Measurements from ENCODE around the gene TBC1D32. TPM values are rescaled to one million over a fixed set of nuclear protein-coding genes. Genes with fewer than 3 reads are reported as not detected.

TBC1D32 gene
- total RNA-seq, 1 experiment from 2014 or later: 5.2 TPM

- peaks cover 12% of the 10 kb centered on the region for H3K9me3 Mint-ChIP-seq
- H3K4me1 Mint-ChIP-seq: no peaks in the 10 kb centered on the region; the same call in 1 of the 2 replicates
- CTCF ChIA-PET: no interaction called here
- ATAC-seq (peak; percentile 68), DNase-seq (ENCODE audit: low spot score) (no peak)
- POLR2A ChIA-PET: no interaction called here
- H3K36me3 Mint-ChIP-seq: peaks cover 8% of the 10 kb centered on the region
- H3K27me3 Mint-ChIP-seq (ENCODE audit: low read depth): no peaks in the 10 kb centered on the region; the same call in 1 of the 2 replicates
- H3K4me3 Mint-ChIP-seq: no peak overlapping the region
- H3K27ac Mint-ChIP-seq: no peak overlapping the region
- no peak for TF ChIP-seq ZNF121 (CRISPR knock-in tag; IDR thresholded peaks at IDR 0.05)
- no peak for TF ChIP-seq ZNF232 (CRISPR knock-in tag; IDR thresholded peaks at IDR 0.05)
Observed at GRCh38 chr6:121105461-121105860, 228.8 kb downstream of the TBC1D32 start.

DNA sequence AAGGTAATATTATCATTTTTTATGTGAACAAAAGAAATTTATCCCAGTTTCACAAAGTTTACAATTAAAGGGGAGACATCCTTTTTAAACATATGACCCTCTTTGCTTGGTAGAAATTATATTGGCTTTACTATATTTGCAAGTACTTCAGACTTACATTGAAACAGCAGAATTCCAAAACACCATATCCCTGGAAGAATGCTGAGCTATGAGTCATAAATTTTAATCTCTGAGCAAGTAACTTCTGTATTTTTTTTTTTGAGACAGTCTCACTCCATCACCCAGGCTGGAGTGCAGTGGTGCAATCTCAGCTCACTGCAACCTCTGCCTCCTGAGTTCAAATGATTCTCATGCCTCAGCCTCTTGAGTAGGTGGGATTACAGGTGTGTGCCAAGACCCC, 240.4 kb downstream of the TBC1D32 start:
- Mint-ChIP-seq H3K4me3 (no peak overlapping the region), H3K27me3 (ENCODE audit: low read depth) (no peaks in the 10 kb centered on the region), H3K4me1 (peaks cover 4% of the 10 kb centered on the region; the same call in 1 of the 2 replicates), H3K9me3 (0 out of 2 replicates have a peak, but pooled peaks cover 3% of the 10 kb centered on the region), H3K36me3 (no peaks in the 10 kb centered on the region; the same call in 1 of the 2 replicates), H3K27ac (no peak overlapping the region)
- ChIA-PET CTCF (no interaction called here), POLR2A (no interaction called here)
- DNase-seq (ENCODE audit: low spot score) (no peak), ATAC-seq (no peak)
- TF ChIP-seq, protein P1, sequence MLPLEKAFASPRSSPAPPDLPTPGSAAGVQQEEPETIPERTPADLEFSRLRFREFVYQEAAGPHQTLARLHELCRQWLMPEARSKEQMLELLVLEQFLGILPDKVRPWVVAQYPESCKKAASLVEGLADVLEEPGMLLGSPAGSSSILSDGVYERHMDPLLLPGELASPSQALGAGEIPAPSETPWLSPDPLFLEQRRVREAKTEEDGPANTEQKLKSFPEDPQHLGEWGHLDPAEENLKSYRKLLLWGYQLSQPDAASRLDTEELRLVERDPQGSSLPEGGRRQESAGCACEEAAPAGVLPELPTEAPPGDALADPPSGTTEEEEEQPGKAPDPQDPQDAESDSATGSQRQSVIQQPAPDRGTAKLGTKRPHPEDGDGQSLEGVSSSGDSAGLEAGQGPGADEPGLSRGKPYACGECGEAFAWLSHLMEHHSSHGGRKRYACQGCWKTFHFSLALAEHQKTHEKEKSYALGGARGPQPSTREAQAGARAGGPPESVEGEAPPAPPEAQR (CRISPR knock-in tag; IDR thresholded peaks at IDR 0.05): no peak
- TF ChIP-seq CREB1 (CRISPR knock-in tag; IDR thresholded peaks at IDR 0.05) (no peak), ZNF423 (CRISPR knock-in tag; IDR thresholded peaks at IDR 0.05) (no peak), FOXP4 (CRISPR knock-in tag; IDR thresholded peaks at IDR 0.05) (no peak), GTF2I (CRISPR knock-in tag; conservative IDR thresholded peaks at IDR 0.05) (no peak), RORB (CRISPR knock-in tag; IDR thresholded peaks at IDR 0.05) (no peak), JUN (CRISPR knock-in tag; IDR thresholded peaks at IDR 0.05) (no peak), ETV6 (CRISPR knock-in tag; IDR thresholded peaks at IDR 0.05) (no peak)
- TF ChIP-seq, protein P2, sequence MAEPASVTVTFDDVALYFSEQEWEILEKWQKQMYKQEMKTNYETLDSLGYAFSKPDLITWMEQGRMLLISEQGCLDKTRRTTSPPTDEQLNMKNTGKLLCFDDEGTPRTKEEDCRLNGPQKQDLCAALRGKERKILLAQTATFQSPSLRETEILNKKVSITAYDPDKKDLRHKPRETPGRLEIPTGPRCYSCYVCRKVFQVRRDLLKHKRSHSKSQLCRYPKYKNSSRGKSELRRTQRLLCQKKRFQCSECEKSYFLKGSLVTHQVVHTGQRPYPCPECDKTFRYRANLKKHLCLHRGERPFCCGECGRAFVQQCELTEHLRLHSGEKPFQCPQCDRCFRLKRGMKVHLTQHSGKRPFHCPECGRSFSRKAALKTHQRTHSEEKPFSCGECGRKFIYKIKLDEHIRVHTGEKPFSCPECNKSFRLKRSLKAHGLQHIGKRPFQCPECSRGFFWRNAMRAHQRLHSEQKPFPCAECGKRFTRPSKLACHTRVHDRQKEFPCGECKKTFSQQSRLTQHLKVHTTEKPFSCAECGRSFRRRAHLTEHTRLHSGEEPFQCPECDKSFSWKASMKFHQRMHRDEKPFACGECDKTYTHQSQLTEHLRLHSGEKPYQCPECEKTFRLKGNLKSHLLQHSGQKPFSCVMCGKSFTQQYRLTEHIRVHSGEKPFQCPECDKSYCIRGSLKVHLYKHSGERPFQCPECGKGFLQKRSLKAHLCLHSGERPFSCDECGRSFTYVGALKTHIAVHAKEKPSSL (CRISPR knock-in tag; conservative IDR thresholded peaks at IDR 0.05): no peak
- TF ChIP-seq, protein P3, sequence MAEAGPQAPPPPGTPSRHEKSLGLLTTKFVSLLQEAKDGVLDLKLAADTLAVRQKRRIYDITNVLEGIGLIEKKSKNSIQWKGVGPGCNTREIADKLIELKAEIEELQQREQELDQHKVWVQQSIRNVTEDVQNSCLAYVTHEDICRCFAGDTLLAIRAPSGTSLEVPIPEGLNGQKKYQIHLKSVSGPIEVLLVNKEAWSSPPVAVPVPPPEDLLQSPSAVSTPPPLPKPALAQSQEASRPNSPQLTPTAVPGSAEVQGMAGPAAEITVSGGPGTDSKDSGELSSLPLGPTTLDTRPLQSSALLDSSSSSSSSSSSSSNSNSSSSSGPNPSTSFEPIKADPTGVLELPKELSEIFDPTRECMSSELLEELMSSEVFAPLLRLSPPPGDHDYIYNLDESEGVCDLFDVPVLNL (CRISPR knock-in tag; IDR thresholded peaks at IDR 0.05; ENCODE audit: borderline replicate concordance, low read depth): no peak
- TF ChIP-seq, protein P4, sequence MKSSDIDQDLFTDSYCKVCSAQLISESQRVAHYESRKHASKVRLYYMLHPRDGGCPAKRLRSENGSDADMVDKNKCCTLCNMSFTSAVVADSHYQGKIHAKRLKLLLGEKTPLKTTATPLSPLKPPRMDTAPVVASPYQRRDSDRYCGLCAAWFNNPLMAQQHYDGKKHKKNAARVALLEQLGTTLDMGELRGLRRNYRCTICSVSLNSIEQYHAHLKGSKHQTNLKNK (CRISPR knock-in tag; IDR thresholded peaks at IDR 0.05): no peak

GRCh38 chr6:121090492-121090891, 243.8 kb downstream of the TBC1D32 start:
- CTCF ChIA-PET: no interaction called here
- H3K27ac Mint-ChIP-seq: no peak overlapping the region
- no peak for TF ChIP-seq ESRRA (CRISPR knock-in tag; IDR thresholded peaks at IDR 0.05; ENCODE audit: borderline replicate concordance)
- TF ChIP-seq, protein P2 (CRISPR knock-in tag; conservative IDR thresholded peaks at IDR 0.05): no peak
- TF ChIP-seq ARID4B (CRISPR knock-in tag; IDR thresholded peaks at IDR 0.05; ENCODE audit: borderline replicate concordance): no peak
- no peak for TF ChIP-seq RORB (CRISPR knock-in tag; IDR thresholded peaks at IDR 0.05)

More at GRCh38 chr6:121090492-121090891, 243.8 kb downstream of the TBC1D32 start:
- Mint-ChIP-seq H3K36me3 (no peaks in the 10 kb centered on the region), H3K4me3 (no peak overlapping the region), H3K9me3 (no peaks in the 10 kb centered on the region), H3K4me1 (peaks cover 4% of the 10 kb centered on the region; the same call in 1 of the 2 replicates), H3K27me3 (ENCODE audit: low read depth) (no peaks in the 10 kb centered on the region)
- POLR2A ChIA-PET: no interaction called here
- no peak for ATAC-seq
- no peak for DNase-seq (ENCODE audit: low spot score)

All from WTC11 (cell line).